Placental epithelial cell (primary cell): ENCODE results near the gene SNRPB. TPM values are rescaled to one million over a fixed set of nuclear protein-coding genes. Genes with fewer than 3 reads are reported as not detected.

Experiments used
- small RNA-seq: library from RNA; depleted of rRNA; stranded (forward); fragments of <200 nt; gene quantifications from one replicate; pipeline ENCODE3, GENCODE V24; 2012
- total RNA-seq: library from RNA; depleted of rRNA; stranded (reverse); fragments of >200 nt; gene quantifications from 2 replicates; pipeline ENCODE4 v1.2.3, GENCODE V29; 2012

Gene SNRPB
- 93.0 and 255 TPM in 2 replicates for total RNA-seq

GRCh38 chr20:2470423-2471193 lies at the start of gene SNRPB:
SNRPB (minus strand) TSS chr20:2470789; CDS start chr20:2470690, 99 bp downstream.

GRCh38 chr20:2508631-2509467 lies 38.3 kb upstream of the SNRPB start, which contains the start of gene ZNF343:
ZNF343 (minus strand) TSS chr20:2508915; CDS start chr20:2493895, 15,020 bp downstream.

Small RNA genes within 50 kb of the gene (small RNA-seq; reads per million reads assigned to genes)
- gene RF00019 = not detected

Other genes with a start within 250 kb of the SNRPB start
- not detected in 2 replicates for gene TGM3, start 174.8 kb downstream of the SNRPB start, total RNA-seq
- not detected in 2 replicates for gene TGM6, start 89.9 kb downstream of the SNRPB start, total RNA-seq
- gene ZNF343, start 38.1 kb upstream of the SNRPB start, total RNA-seq = 9.8 and 11.8 TPM in 2 replicates
- gene TMC2, start 65.8 kb upstream of the SNRPB start, total RNA-seq = not detected in 2 replicates
- gene NOP56, start 181.8 kb upstream of the SNRPB start, total RNA-seq = 84.9 and 108 TPM in 2 replicates
- 75.8 and 89.3 TPM in 2 replicates for gene IDH3B, start 193.4 kb upstream of the SNRPB start, total RNA-seq
- 4.4 and 13.3 TPM in 2 replicates for gene EBF4, start 222.0 kb upstream of the SNRPB start, total RNA-seq